ENCODE measurements around the gene ST3GAL4. TPM values are rescaled to one million over a fixed set of nuclear protein-coding genes. Genes with fewer than 3 reads are reported as not detected.

Gene ST3GAL4
- polyA plus RNA-seq, 1 donor (not counting 4 experiments of a cell fraction or from before 2014, with no cell fraction given) = 24.6 TPM

GRCh38 chr11:126452241-126453101 lies 97.0 kb downstream of the ST3GAL4 start:
- Histone ChIP-seq H3K9me1 (ENCODE audit: control insufficient read depth, extremely low read depth, insufficient read depth, low read length) (no peaks in the 10 kb centered on the region), H3K4me1 (ENCODE audit: control insufficient read depth, extremely low read depth, insufficient read depth, low read length) (no peaks in the 10 kb centered on the region), H4K20me1 (ENCODE audit: control insufficient read depth, extremely low read depth, insufficient read depth, low read length) (no peaks in the 10 kb centered on the region), H2AFZ (ENCODE audit: control insufficient read depth, low read length) (no peak overlapping the region), H3K4me2 (ENCODE audit: control insufficient read depth, extremely low read depth, insufficient read depth, low read depth, low read length) (no peak overlapping the region), H3K4me3 (ENCODE audit: control insufficient read depth in 2 of 3, extremely low read depth in 1 of 3, insufficient read depth in 2 of 3, low read depth in 1 of 3, low read length in 3 of 3) (no peak overlapping the region), H3K27ac (ENCODE audit: control insufficient read depth, insufficient read depth, low read length) (no peak overlapping the region), H3K36me3 (ENCODE audit: control insufficient read depth in 2 of 2, extremely low read depth in 1 of 2, insufficient read depth in 2 of 2, low read length in 2 of 2) (no peaks in the 10 kb centered on the region), H3K9me3 (ENCODE audit: control insufficient read depth, low read depth, low read length) (peaks cover 15% of the 10 kb centered on the region), H3K79me2 (ENCODE audit: control insufficient read depth, insufficient read depth, low read length) (no peaks in the 10 kb centered on the region), H3K9ac (ENCODE audit: control insufficient read depth, extremely low read depth, insufficient read depth, low read length) (no peak overlapping the region), H3K27me3 (ENCODE audit: control insufficient read depth, extremely low read depth, insufficient read depth, low read length) (peaks cover 20% of the 10 kb centered on the region)
- FAIRE-seq = no peak
- dilution Hi-C loops (cut with MboI; ENCODE audit: extremely low pct_ligation_motif_present, low sequenced_read_pairs) = no loop called here
- DNase-seq (ENCODE audit: low read depth, low spot score) = no peak
- TF ChIP-seq CTCF (optimal IDR thresholded peaks at IDR 0.05 in 1 of 3, IDR thresholded peaks at IDR 0.05 in 1 of 3, conservative IDR thresholded peaks at IDR 0.05 in 1 of 3; ENCODE audit: extremely low read depth in 1 of 3, insufficient read depth in 2 of 3, low read length in 3 of 3) (no peak), EZH2 (IDR thresholded peaks at IDR 0.05; ENCODE audit: low read length) (peak; percentile 10)

GRCh38 chr11:126456089-126456488 lies 100.6 kb downstream of the ST3GAL4 start:
- TF ChIP-seq CTCF (optimal IDR thresholded peaks at IDR 0.05 in 1 of 3, IDR thresholded peaks at IDR 0.05 in 1 of 3, conservative IDR thresholded peaks at IDR 0.05 in 1 of 3; ENCODE audit: extremely low read depth in 1 of 3, insufficient read depth in 2 of 3, low read length in 3 of 3) = no peak
- TF ChIP-seq EZH2 (IDR thresholded peaks at IDR 0.05; ENCODE audit: low read length) = no peak
- Histone ChIP-seq H3K4me2 (ENCODE audit: control insufficient read depth, extremely low read depth, insufficient read depth, low read depth, low read length) (no peak overlapping the region), H3K9me1 (ENCODE audit: control insufficient read depth, extremely low read depth, insufficient read depth, low read length) (no peaks in the 10 kb centered on the region), H3K9ac (ENCODE audit: control insufficient read depth, extremely low read depth, insufficient read depth, low read length) (no peak overlapping the region), H3K27ac (ENCODE audit: control insufficient read depth, insufficient read depth, low read length) (no peak overlapping the region), H2AFZ (ENCODE audit: control insufficient read depth, low read length) (no peak overlapping the region), H3K36me3 (ENCODE audit: control insufficient read depth in 2 of 2, extremely low read depth in 1 of 2, insufficient read depth in 2 of 2, low read length in 2 of 2) (no peaks in the 10 kb centered on the region), H3K9me3 (ENCODE audit: control insufficient read depth, low read depth, low read length) (peaks cover 4% of the 10 kb centered on the region), H3K79me2 (ENCODE audit: control insufficient read depth, insufficient read depth, low read length) (no peaks in the 10 kb centered on the region), H4K20me1 (ENCODE audit: control insufficient read depth, extremely low read depth, insufficient read depth, low read length) (no peaks in the 10 kb centered on the region), H3K4me1 (ENCODE audit: control insufficient read depth, extremely low read depth, insufficient read depth, low read length) (no peaks in the 10 kb centered on the region), H3K27me3 (ENCODE audit: control insufficient read depth, extremely low read depth, insufficient read depth, low read length) (peaks cover 37% of the 10 kb centered on the region), H3K4me3 (ENCODE audit: control insufficient read depth in 2 of 3, extremely low read depth in 1 of 3, insufficient read depth in 2 of 3, low read depth in 1 of 3, low read length in 3 of 3) (no peak overlapping the region)
- dilution Hi-C loops (cut with MboI; ENCODE audit: extremely low pct_ligation_motif_present, low sequenced_read_pairs) = no loop called here
- DNase-seq (ENCODE audit: low read depth, low spot score) (no peak), FAIRE-seq (no peak)
